ENCODE measurements around the gene CD68.

The CD68 gene

GRCh38 chr17:7579001-7579833, at the start of gene CD68:
TSS of gene CD68 (plus strand) at chr17:7579638. CDS start at chr17:7579678, 40 bp downstream.
- DNase-seq = peak; percentile 11

- no peak for DNase-seq
Observed at GRCh38 chr17:7530023-7530900, 49.2 kb upstream of the CD68 start.

GRCh38 chr17:7538050-7538449, 41.4 kb upstream of the CD68 start:
- DNase-seq = no peak

- no peak for DNase-seq
Observed at GRCh38 chr17:7538891-7539545, 40.4 kb upstream of the CD68 start.

GRCh38 chr17:7541074-7541621, 38.3 kb upstream of the CD68 start:
- no peak for DNase-seq

GRCh38 chr17:7544911-7545310, 34.5 kb upstream of the CD68 start:
- no peak for DNase-seq

GRCh38 chr17:7548585-7549400, 30.6 kb upstream of the CD68 start, which contains the start of gene TNFSF12:
TSS of gene TNFSF12 (plus strand) at chr17:7549058. CDS start at chr17:7549154, 96 bp downstream.
- DNase-seq = no peak

GRCh38 chr17:7549401-7550055, 29.9 kb upstream of the CD68 start:
- no peak for DNase-seq

- no peak for DNase-seq
Observed at GRCh38 chr17:7550344-7550743, 29.1 kb upstream of the CD68 start.

GRCh38 chr17:7551396-7551795, 28.0 kb upstream of the CD68 start:
- DNase-seq = no peak

GRCh38 chr17:7552621-7553051, 26.8 kb upstream of the CD68 start:
- DNase-seq = no peak

GRCh38 chr17:7553356-7553755, 26.1 kb upstream of the CD68 start:
- no peak for DNase-seq

- DNase-seq = no peak
Observed at GRCh38 chr17:7555320-7555948, 24.0 kb upstream of the CD68 start.

- no peak for DNase-seq
Observed at GRCh38 chr17:7556627-7557026, 22.8 kb upstream of the CD68 start.

- no peak for DNase-seq
Observed at GRCh38 chr17:7557147-7557764, 22.2 kb upstream of the CD68 start.

GRCh38 chr17:7557775-7558543, 21.5 kb upstream of the CD68 start:
- no peak for DNase-seq

GRCh38 chr17:7558544-7559319, 20.7 kb upstream of the CD68 start, which contains the start of gene TNFSF13:
TSS of gene TNFSF13 (plus strand) at chr17:7558750. CDS start at chr17:7559040, 290 bp downstream.
- no peak for DNase-seq

- no peak for DNase-seq
Observed at GRCh38 chr17:7559320-7560171, 19.9 kb upstream of the CD68 start.
